Left kidney (tissue), 2 donors: ENCODE data around the gene FOSL1. TPM values are rescaled to one million over a fixed set of nuclear protein-coding genes. Genes with fewer than 3 reads are reported as not detected.
"Not testable (repeated sequence)": the region's sequence is repeated elsewhere in the genome, so short reads cannot be mapped to it uniquely, and the experiment has no call there.

Experiments
- DNase-seq: peaks from one replicate; pipeline ENCODE4 v3.0.0-alpha.2; 2013
- polyA plus RNA-seq: library from polyadenylated mRNA; unstranded; fragments of 120-200 nt; gene quantifications from one replicate; pipeline ENCODE4 v1.2.1, GENCODE V29; 2013; ENCODE audit not compliant: insufficient read length

The FOSL1 gene
- polyA plus RNA-seq, 1 donor = not detected

DNA sequence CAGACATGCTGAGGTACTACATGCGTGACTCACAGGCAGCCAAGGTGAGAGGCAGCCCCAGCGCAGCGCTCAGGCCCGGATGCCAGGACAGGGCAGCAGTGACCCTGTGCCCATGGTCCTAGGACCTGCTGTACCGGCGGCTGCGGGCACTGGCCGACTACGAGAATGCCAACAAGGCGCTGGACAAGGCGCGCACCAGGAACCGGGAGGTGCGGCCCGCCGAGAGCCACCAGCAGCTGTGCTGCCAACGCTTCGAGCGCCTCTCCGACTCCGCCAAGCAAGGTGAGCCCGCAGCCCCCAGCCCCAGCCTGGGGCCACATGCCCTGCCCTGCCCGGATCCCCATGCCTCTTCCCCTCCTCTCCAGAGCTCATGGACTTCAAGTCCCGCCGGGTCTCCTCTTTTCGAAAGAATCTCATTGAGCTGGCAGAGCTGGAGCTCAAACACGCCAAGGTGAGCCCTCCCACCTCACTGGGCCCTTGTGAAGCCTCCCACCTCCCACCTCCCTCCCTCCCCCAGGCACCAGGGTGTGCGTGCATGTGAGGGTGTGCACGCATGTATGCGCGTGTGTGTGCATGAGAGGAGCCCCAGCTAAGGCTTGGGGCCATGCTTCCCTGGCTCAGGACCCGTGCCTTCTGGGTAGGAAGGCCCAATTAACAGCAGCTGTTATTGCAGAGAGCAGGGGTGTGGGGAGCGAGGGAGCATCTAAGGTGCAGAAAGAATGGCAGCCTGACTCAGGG, 47.5 kb downstream of the FOSL1 start:
- no peak for DNase-seq

DNA sequence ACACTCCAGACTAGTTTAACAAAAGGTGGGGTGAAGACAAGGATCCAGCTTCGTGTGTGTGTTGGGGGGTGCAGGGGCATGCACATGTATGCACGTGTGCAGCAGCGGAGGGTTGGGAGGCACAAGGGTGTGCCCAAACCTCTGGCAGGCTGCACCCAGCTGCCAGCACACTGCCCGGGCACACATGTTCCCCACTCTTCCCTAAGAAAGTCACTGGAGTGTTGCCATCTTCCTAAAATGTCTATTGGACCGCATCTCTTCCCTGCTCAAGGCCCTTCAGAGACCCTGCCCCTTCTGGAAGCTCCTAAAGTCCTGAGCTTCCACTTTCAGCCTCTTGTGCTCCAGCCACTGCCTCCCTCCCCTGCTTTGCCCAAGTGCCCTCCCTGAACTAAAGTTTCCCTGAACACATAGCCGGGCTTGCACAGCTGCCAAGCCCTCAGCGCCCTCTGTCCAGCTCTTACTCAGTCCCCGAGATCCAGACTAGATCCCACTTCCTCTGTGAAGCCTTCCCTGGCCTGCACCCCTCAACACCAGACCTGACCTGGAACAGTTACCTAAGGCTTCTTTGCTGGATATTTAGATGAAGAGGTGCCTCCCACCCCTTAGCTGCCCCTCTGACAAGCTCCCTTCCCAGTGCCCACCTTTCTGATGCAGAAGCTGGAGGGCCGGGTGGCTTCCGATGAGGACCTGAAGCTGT, 48.2 kb downstream of the FOSL1 start:
- no peak for DNase-seq

GRCh38 chr11:65851083-65851579, 49.1 kb downstream of the FOSL1 start:
- no peak for DNase-seq

DNA sequence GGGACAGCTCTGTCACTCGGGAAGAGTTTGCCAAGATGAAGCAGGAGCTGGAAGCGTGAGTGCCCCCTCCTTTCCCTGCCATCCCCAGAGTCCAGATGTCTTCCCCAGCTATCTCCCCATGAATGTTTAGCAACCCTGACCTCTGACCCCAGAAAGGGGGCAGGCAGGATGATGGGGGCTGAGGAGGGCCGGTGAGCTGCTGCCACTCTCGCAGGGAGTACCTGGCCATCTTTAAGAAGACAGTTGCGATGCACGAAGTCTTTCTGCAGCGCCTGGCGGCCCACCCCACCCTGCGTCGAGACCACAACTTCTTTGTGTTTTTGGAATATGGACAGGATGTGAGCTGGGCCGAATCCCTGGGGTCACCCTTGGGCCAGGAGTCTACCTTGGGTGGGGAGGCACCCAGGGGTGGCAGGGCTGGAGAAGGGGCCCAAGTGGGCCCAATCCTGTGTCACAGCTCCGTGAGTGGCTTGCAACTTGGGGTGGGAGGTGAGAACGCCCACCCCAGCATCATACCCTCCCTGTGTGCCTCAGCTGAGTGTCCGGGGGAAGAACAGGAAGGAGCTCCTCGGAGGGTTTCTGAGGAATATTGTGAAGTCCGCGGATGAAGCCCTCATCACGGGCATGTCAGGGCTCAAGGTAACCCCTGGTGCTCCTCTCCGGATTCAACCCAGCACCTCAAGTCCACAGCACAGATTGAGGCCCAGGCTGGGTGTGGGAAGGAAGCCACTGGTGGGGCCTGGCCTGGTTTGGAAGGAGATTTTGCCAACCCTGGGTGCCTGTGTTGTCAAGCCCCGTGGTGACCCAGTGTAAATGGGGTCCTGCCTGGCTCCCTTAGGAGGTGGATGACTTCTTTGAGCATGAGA, 49.7 kb downstream of the FOSL1 start:
- no peak for DNase-seq

DNA sequence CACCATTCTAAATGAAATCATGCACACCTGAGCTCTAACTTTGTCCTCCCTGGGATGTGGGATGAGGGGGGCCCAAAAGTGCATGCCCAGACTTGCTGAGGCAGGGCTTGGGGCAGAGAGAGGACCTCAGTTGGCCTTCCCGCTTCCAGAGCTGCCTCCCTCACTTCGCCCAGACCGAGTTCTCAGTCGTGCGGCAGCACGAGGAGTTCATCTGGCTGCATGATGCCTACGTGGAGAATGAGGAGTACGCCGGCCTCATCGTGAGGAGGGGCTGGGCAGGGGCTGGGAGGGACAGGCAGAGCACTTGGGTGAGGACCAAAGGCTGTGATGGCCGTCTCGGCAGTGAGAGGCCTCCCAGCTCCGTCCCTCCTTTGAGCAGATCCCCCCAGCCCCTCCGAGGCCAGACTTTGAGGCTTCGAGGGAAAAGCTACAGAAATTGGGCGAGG, 50.4 kb downstream of the FOSL1 start:
- no peak for DNase-seq

DNA sequence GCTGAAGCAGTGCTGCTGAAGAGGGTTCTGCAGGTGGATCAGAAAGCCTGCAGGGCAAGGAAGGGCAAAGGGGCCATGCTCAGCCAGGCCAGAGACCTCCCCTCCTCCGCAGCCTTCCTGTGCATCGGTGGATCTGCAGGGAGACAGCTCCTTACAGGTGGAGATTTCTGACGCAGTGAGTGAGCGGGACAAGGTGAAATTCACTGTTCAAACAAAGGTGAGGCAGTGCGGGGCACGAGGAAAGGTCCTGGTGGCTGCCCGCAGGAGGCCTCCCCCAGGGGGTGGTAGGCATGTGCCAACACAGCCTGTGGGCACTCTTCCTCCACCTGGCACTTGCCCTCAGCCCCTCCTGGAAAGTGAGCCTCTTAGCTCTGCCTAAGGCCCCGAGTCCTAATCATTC, 50.8 kb downstream of the FOSL1 start:
- DNase-seq = no peak

- DNase-seq = not testable (repeated sequence)
These were observed 51.5 kb downstream of the FOSL1 start for GRCh38 chr11:65848693-65849092.

DNA sequence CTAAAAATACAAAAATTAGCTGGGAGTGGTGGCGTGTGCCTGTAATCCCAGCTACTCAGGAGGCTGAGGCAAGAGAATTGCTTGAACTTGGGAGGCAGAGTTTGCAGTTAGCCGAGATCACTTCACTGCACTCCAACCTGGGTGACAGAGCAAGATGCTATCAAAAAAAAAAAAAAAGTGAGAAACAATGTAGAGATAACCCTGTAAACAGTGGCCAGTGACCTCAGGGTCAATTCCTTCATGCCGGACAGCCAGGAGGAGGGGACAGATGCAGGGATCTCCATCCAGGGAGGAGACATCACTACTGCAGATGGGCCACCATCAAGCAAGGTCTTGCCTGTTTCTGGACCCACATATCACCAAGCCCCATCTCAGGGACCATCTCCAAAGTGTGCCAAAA, 52.4 kb downstream of the FOSL1 start:
- DNase-seq = no peak

GRCh38 chr11:65844231-65844872, 55.8 kb downstream of the FOSL1 start:
- no peak for DNase-seq

- no peak for DNase-seq
These were observed 56.4 kb downstream of the FOSL1 start for GRCh38 chr11:65843811-65844210.

DNA sequence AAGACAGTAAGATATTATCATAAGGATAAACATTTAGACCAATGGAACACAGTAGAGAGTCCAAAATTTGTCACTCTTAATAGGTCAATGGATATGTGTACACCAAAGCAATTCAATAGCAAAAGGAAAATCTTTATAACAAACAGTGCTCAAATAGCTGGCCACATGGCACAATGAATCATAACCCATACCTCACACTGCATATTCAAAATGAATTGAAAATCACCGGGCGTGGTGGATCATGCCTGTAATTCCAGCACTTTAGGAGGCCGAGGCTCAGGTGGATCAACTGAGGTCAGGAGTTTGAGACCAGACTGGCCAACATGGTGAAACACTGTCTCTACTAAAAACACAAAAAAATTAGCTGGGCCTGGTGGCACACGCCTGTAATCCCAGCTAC, 58.0 kb downstream of the FOSL1 start:
- DNase-seq = no peak

Other genes starting within 250 kb of the FOSL1 start
- 49.6 TPM for gene RELA, start 237.5 kb downstream of the FOSL1 start, polyA plus RNA-seq
- 71.7 TPM for gene KAT5, start 188.1 kb downstream of the FOSL1 start, polyA plus RNA-seq
- gene RNASEH2C, start 179.6 kb downstream of the FOSL1 start, polyA plus RNA-seq = 39.0 TPM
- 7.6 TPM for gene AP5B1, start 119.4 kb downstream of the FOSL1 start, polyA plus RNA-seq
- gene OVOL1, start 113.3 kb downstream of the FOSL1 start, polyA plus RNA-seq = 11.0 TPM
- gene SNX32, start 66.4 kb downstream of the FOSL1 start, polyA plus RNA-seq = 2.6 TPM
- gene CFL1, start 42.2 kb downstream of the FOSL1 start, polyA plus RNA-seq = 688 TPM
- gene MUS81, start 40.0 kb downstream of the FOSL1 start, polyA plus RNA-seq = 48.3 TPM
- gene EFEMP2, start 27.6 kb downstream of the FOSL1 start, polyA plus RNA-seq = 102 TPM
- 1.4 TPM for gene CTSW, start 20.6 kb downstream of the FOSL1 start, polyA plus RNA-seq
- gene FIBP, start 11.9 kb downstream of the FOSL1 start, polyA plus RNA-seq = 96.0 TPM
- 5.0 TPM for gene CCDC85B, start 9.7 kb downstream of the FOSL1 start, polyA plus RNA-seq
- gene C11orf68, start 18.7 kb upstream of the FOSL1 start, polyA plus RNA-seq = 30.6 TPM
- 65.8 TPM for gene DRAP1, start 19.0 kb upstream of the FOSL1 start, polyA plus RNA-seq
- 0.23 TPM for gene TSGA10IP, start 45.1 kb upstream of the FOSL1 start, polyA plus RNA-seq
- gene SART1, start 61.3 kb upstream of the FOSL1 start, polyA plus RNA-seq = 48.6 TPM
- 31.7 TPM for gene EIF1AD, start 101.8 kb upstream of the FOSL1 start, polyA plus RNA-seq
- gene BANF1, start 102.1 kb upstream of the FOSL1 start, polyA plus RNA-seq = 233 TPM
- gene CST6, start 111.6 kb upstream of the FOSL1 start, polyA plus RNA-seq = not detected
- not detected for gene CATSPER1, start 126.1 kb upstream of the FOSL1 start, polyA plus RNA-seq
- 3.8 TPM for gene GAL3ST3, start 148.8 kb upstream of the FOSL1 start, polyA plus RNA-seq
- gene SF3B2, start 152.0 kb upstream of the FOSL1 start, polyA plus RNA-seq = 260 TPM
- 61.5 TPM for gene PACS1, start 169.9 kb upstream of the FOSL1 start, polyA plus RNA-seq